Cardiac septum (tissue), 1 donor: ENCODE results near the gene GPR32. TPM values are rescaled to one million over a fixed set of nuclear protein-coding genes. Genes with fewer than 3 reads are reported as not detected.
"Not testable (repeated sequence)": the region's sequence is repeated elsewhere in the genome, so short reads cannot be mapped to it uniquely, and the experiment has no call there.

Experiments used
- DNase-seq: peaks from one replicate; pipeline ENCODE4 v3.0.0-alpha.2; 2020; ENCODE audit warnings: low spot score
- intact Hi-C: fragments of 100-400 bp; cut with DNase I; formaldehyde crosslinking; loops from one replicate; pipeline ENCODE4 v1.14.0; 2022
- total RNA-seq: library from RNA; stranded (reverse); fragmentation: NEBNext Ultra II Directional; extraction: Animal tissue kit (Norgen Biotek cat#: 25700); gene quantifications from one replicate; pipeline ENCODE4 v1.2.1, GENCODE V29; 2021
- donor health status: DM: no; HTN: no; CAD: no.

GPR32 gene
- total RNA-seq, 1 donor from 2014 or later = not detected

DNA sequence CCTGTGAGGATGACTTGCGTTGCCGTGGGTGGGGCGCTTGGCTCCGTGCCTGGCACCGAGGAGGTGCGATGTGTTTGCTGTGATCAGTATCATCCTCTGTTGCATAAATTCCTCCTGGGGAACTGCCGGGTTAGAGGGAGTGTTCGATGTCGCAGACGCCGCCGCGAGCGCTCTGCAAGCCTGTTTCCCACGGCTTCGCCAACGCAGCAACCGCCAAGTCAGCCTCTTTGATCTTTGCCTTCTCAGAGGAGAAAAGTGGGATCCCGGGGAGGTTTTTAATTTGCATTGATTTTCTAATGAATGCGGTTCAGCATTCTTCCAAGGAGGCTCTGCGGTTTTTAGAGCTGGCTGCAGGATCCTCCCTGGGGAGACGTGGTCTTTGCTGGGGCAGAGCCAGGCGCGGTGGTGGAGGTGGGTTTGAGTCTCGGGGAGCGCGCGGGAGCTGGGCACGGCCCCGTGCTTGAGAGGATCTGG lies 7.6 kb downstream of the GPR32 start:
- intact Hi-C loops = no loop called here
- no peak for DNase-seq

DNA sequence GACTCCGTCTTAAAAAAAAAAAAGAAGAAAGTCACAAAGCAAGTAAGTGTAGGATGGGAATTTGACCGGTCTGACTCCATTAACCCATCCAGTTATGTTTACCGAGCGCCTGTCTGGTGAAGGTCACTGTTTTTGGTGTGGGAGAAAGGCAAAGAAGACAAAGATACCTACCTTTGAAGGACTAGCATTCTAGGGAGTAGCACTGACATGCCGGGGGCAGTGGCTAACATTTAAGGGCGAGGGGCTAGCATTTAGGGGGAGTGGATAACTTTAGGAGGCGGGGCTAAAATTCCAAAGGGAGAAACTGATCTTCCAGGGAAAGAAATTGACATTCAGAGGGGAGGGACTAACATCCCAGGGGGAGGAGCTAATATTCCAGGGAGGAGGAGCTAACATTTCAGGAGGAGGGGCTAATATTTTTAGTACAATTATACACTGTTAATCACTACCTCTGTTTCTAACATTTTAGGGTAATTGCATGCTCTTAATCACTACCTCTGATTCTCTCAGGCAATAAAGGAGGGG lies 8.7 kb downstream of the GPR32 start:
- DNase-seq = no peak
- intact Hi-C loops = no loop called here

DNA sequence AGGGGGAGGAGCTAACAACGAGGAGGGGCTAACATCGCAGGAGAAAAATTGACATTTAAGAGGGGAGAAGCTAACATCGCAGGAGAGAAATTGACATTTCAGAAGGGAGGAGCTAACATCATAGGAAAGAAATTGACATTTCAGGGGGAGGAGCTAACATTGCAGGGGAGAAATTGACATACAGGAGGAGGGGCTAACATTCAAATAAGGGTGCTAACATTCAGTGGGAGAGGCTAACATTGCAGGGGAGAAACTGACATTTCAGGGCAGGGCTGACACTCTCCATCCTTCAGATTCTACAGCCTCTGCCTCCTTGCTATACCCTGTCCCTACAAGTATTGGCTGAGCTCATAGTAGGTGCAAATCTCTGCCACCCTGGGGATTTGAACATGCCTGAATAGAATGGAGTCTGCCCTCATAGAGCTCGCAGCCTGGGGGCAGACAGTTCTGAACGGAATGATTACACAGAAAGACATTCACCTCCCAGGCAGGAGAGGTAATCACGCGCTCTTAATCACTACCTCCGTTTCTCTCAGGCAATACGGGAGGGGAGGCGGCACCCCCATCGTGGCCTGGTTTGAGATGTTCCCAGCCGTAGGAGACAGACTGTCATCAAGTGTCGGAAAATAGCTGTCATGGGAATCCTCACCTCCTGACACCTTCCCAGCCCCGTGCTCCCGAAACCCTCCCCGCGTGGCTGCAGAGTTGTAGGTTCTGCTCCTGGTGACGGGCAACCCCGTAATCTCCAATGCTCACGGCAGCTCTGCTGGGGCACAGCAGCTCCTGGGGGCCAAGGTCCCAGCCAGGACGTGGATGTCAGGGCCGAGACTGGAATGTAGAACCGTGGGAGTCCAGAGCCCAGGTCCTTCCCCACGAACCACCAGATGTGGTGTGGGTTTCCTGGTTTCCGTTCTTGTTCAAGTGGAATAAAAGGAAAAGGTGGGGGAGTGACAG lies 9.5 kb downstream of the GPR32 start:
- no peak for DNase-seq
- intact Hi-C loops = loop anchor here (5.0 kb wide), 2 partner anchors 242 to 412 kb away; partner anchors contain the start of gene NAPSA

DNA sequence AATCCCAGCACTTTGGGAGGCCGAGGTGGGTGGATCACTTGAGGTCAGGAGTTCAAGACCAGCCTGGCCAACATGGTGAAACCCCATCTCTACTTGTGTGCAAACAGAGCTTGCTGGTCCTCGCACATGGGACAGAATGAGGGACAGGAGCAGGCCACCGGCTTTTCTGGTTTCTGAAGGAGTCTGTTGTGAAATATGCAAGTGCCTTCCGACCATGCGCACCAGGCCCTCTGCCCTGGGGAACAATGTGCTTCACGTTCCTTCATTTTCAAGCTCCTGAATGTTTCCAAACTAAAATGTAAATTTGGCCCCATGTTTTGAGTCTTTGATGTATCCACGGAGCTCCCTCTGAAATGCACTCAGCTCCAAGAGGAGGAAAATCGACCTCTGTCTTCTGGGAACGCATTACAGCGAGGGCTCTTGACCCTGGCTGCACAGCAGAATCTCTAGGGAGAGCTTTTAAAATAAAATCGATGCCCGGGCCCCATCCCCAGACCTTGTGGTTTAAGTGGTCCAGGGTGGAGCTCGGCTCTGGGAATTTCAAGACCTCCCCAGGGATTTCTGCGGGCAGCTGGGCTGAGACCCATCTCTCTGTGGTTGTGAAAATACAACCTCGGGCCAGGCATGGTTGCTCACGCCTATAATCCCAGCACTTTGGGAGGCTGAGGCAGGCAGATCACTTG lies 10.6 kb downstream of the GPR32 start:
- DNase-seq = no peak
- intact Hi-C loops = loop anchor here (5.0 kb wide), 2 partner anchors 244 to 414 kb away; partner anchors contain the start of gene NAPSA

DNA sequence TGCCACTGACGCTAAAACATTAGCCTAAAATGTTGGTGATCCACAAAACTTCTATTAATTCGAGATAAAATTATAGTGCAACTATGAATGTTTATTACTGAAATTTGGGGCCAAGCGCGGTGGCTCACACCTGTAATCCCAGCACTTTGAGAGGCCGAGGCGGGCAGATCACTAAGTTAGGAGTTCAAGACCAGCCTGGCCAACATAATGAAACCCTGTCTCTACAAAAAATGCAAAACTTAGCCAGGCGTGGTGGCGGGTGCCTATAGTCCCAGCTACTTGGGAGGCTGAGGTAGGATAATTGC lies 13.5 kb downstream of the GPR32 start:
- intact Hi-C loops = loop anchor here (2.0 to 5.0 kb wide), 3 partner anchors 79 to 416 kb away; partner anchors contain the start of gene NAPSA
- DNase-seq = not testable (repeated sequence)

DNA sequence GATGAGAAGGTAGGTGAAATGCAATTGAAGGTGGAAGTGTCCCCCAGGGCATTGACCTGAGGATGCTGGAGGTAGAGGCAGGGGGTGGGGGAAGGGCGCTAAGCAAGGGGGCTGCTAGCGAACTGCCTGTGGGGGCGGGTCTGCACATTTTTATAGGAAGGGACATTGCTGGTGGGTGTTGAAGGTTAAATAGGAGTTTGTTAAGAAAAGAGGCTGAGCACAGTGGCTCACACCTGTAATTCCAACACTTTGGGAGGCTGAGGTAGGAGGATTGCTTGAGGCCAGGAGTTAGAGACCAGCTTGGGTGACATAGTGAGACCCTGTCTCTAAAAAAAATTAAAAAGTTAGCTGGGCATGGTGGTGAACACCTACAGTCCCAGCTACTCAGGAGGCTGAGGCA lies 14.4 kb downstream of the GPR32 start:
- DNase-seq = no peak
- intact Hi-C loops = loop anchor here (5.0 kb wide), 2 partner anchors 247 to 417 kb away; partner anchors contain the start of gene NAPSA

DNA sequence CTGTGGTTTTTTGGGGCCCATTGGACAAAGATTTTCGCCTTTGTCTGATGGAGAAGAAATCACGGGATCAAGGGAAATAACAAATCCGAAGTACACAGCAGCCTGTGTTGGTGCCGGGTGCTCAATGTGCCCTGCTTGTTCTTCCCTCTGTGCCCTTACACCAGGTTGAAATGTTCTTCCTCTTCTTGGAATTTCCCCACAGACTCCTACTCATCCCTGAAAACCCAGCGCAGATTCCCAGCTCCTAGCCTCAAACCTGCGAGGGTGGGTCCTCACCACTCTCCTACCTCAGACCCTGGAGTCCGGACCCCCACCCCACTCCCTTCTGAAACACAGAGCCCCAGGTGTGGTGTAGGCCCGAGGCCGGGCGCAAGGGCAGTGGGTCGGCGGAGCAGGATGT lies 15.1 kb downstream of the GPR32 start:
- intact Hi-C loops = no loop called here
- no peak for DNase-seq

DNA sequence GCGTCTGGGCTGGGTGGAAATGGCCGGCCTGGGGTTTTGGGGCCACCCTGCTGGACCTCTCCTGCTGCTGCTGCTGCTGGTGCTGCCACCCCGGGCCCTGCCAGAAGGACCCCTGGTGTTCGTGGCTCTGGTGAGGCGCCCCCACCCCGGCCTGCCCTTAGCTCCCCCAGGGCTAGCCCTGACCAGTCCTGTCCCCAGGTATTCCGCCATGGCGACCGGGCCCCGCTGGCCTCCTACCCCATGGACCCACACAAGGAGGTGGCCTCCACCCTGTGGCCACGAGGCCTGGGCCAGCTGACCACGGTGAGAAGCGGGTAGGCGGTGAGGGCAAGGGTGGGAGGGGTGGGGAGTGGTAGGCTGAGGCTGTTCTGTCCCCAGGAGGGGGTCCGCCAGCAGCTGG lies 20.1 kb downstream of the GPR32 start, which contains the start of gene ACP4:
TSS of gene ACP4 (plus strand) at position 20 of the 400 bp plus-strand sequence. CDS start at position 20, 0 bp downstream.
- DNase-seq = no peak
- intact Hi-C loops = no loop called here

DNA sequence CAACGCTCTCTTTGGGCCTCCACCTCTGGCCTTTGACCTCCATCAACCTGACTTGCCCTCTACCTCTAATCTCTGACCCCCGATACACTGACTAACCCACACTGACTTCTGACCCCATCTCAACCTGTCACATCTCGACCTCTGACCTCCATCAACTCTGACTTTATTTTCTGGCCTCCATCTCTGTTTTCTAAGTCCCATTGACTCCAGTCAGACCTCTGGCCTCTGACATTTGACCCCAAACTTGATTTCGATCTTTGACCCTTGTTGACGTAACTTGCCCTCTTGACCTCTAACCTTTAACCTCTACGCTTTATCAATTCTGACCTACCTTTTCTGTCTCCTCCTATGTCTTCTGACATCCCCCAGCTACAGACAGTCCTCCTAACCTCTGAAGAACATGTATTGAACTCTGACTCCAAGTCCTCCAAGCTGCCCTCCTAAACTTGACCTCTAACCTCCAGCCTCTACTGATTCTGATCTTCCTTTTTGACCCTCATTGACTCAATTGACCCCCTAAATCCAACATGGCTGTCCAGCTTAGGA lies 20.7 kb downstream of the GPR32 start:
- no peak for DNase-seq
- intact Hi-C loops = no loop called here

DNA sequence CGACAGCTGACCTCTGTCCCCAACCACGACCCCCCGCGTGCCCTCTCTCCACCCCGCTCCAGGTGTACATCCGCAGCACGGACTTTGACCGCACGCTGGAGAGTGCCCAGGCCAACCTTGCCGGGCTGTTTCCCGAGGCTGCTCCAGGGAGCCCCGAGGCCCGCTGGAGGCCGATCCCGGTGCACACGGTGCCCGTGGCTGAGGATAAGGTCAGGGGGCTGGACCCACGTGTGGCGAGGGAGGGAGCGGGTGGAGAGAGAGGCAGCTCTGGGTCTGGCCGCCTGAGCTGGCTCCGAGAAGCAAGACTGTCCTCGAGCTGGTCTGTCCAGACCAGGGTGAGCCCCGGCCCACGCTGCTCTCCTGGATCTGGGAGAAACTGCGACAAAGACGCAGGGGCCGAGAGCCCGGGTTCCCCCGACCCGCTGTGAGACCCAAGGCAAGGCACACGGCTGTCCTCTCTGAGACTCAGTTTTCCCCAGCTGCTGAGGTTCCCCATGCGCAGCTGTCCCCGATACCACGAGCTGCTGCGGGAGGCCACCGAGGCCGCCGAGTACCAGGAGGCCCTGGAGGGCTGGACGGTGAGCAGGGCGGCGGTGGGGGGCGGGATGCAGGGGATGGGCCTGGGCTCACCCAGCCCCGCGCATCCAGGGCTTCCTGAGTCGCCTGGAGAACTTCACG lies 21.5 kb downstream of the GPR32 start:
- intact Hi-C loops = no loop called here
- DNase-seq = no peak

DNA sequence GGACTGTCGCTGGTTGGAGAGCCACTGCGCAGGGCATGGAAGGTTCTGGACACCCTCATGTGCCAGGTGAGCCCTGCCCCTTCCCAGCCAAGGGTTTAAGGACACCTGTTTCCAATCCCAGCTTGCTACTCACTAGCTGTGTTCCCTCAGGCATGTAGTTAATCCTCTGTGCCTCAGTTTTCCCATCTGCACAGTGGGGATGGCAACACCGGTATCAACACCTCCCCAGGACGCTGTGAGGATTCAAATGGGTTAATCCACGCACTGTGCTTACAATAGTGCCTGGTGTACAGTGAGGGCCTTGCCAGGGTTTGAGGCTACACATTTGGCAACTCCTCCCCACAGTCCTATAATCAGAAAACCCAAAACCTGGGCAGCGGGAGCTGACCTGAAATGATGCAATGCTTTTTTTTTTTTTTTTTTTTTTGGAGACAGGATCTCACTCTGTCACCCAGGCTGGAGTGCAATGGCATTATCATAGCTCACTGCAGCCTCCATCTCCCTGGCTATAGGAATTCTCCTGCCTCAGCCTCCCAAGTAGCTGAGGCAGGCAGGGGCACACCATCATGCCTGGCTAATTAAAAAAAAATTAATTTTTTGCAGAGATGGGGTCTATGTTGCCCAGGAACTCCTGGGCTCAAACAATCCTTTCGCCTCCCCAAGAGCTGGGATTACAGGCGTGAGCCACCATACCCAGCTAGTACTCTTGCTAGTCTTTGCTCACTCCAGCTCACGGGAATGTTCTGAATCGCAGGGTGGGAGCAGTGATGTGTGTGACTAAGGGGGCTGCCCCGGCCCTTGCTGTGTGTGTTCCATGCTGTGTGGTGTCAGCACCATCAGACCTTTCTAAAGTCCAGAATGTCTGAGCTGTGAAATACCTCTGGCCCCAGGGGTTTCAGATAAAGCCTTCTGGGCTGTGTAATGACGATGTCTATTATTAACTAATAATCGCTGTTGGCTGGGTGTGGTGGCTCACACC lies 22.3 kb downstream of the GPR32 start:
- intact Hi-C loops = no loop called here
- no peak for DNase-seq

DNA sequence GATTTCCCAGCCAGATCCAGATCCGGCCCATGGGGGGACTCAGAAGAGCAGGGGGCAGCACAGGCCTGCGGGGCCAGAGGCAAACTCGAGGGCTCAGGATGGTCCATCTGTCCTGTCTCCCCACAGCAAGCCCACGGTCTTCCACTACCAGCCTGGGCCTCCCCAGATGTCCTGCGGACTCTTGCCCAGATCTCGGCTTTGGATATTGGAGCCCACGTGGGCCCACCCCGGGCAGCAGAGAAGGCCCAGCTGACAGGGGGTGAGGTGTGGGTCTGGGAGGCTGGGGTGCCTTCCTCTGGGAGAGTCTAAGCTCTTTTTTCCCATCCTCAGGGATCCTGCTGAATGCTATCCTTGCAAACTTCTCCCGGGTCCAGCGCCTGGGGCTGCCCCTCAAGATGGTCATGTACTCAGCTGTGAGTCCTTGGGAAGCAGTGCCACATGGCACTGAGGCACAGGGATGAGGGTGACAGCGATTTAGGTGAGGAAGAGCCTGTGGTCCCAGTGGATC lies 23.3 kb downstream of the GPR32 start:
- no peak for DNase-seq
- intact Hi-C loops = no loop called here

DNA sequence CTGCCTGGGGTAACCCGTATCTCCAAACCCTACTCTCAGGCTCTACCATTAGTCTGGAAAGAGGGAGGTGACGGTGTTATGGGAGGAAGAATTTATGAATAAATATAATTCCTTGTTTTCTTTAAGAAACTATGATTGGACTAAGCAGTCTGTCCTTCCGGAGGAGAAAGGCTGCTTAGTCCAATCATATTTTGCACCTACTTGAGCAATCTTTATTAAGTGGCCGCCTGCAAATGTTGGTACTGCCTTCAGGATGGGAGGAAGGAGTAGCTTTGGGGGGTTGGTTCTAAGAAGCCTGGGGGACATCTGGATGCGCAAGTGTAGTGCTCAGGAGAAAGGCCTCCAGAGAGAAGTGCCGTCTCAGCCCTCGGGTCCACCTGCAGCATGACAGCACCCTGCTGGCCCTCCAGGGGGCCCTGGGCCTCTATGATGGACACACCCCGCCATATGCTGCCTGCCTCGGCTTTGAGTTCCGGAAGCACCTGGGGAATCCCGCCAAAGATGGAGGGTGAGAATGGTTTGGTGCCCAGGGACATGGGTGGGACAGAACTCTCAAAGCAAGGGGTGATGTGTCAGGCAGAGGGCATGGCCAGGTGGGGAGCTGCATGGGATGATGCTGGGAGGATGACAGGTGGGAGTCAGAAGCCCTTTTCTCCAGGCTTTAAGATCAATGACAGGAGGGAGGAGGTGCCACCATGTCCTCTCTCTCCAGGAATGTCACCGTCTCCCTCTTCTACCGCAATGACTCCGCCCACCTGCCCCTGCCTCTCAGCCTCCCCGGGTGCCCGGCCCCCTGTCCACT lies 24.0 kb downstream of the GPR32 start:
- no peak for DNase-seq
- intact Hi-C loops = no loop called here

DNA sequence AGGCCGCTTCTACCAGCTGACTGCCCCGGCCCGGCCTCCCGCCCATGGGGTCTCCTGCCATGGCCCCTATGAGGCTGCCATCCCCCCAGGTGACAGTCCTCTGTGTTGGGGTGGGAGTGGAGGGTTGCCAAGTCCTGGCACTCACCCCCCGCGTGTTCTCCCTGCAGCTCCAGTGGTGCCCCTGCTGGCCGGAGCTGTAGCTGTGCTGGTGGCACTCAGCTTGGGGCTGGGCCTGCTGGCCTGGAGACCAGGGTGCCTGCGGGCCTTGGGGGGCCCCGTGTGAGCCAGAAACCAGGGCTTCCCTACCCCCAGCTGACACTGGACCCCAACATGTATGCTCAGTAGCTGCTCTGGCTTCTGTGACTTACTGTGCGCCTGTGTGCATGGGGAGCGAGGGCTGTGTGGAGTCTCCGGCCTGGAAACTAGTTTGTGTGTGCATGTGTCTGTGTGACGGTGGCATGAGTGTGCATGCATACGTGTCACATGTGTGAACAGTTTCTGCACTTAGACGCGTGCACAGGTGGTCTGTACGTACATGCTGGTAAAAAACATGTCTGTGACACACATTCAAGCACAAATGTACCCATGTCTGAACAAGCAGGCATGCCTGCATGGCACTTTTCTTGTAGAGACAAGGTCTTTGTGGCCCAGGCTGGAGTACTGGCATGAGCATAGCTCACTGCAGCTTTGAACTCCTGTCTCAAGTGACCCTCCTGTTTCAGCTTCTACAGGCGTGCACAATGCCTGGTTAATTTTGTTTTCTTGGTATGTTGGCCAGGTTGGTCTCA lies 24.8 kb downstream of the GPR32 start:
- intact Hi-C loops = no loop called here
- no peak for DNase-seq

DNA sequence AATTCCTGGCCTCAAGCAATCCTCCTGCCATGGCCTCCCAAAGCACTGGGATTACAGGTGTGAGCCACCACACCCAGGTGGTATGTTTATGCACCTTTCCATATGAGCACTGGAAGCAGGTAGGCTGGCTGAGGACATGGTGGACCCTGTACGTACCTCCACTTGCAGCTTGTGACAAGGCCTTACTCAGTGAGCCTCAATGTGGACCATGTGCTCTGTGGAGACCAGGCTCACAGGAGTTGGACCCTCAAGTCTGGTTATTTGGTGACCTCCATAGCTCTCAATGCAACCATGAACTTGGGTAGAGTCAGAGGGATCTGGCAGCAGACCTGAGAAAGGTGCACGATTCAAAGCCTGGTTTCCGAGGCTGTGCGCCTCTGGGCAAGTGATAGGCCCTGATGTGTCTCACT lies 25.4 kb downstream of the GPR32 start:
- DNase-seq = no peak
- intact Hi-C loops = no loop called here

DNA sequence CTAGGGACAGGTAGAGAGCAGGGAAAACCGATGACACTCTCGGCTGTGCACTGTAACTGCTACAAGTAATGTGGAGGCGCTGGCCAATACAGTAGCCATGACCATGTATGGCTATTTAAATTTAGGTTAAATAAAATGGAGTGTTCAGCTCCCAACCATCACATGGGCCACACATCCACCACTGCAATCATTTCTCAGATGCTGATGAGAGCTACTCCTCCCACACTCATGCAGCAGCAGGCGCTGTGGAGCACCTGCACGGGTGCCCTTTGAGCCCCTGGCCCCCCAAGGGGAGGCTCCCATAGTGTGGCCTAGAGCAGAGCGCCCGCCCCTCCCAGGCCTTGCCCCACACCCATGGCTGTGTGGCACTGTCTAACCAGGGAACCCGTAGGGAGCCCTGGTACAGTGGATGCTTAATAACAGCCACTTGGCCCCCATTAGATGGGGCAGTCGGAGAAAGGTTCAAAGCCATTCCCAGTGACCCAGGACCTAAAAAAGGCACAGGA lies 25.9 kb downstream of the GPR32 start:
- intact Hi-C loops = no loop called here

More for the DNA sequence above, 25.9 kb downstream of the GPR32 start:
- no peak for DNase-seq
